IPS-18c (cell line): ENCODE data around the gene EGFLAM.

Experiments used
- H3K4me3 ChIP-seq: 2 replicates; pipeline ENCODE4 v1.7.0; 2013; ENCODE audit warnings: low read depth, mild to moderate bottlenecking, low read length, moderate library complexity; ENCODE audit not compliant: insufficient read depth
- H3K9me3 ChIP-seq: one replicate; pipeline ENCODE4 v1.6.1; 2013; ENCODE audit warnings: mild to moderate bottlenecking, low read length, moderate library complexity; ENCODE audit not compliant: control insufficient read depth, insufficient read depth

Gene EGFLAM

GRCh38 chr5:38346593-38346992 is 88.2 kb downstream of the EGFLAM start:
- no peaks in the 10 kb centered on the region for H3K9me3 ChIP-seq

GRCh38 chr5:38347040-38347763 is 88.8 kb downstream of the EGFLAM start:
- Histone ChIP-seq H3K9me3 (no peaks in the 10 kb centered on the region), H3K4me3 (no peak overlapping the region)

More at GRCh38 chr5:38346593-38346992, 88.2 kb downstream of the EGFLAM start:
- H3K4me3 ChIP-seq = no peak overlapping the region

- H3K4me3 ChIP-seq = no peak overlapping the region
Observed at GRCh38 chr5:38347896-38348295, 89.5 kb downstream of the EGFLAM start.

GRCh38 chr5:38360323-38361061 is 102.1 kb downstream of the EGFLAM start:
- Histone ChIP-seq H3K9me3 (no peaks in the 10 kb centered on the region), H3K4me3 (no peak overlapping the region)

More at GRCh38 chr5:38347896-38348295, 89.5 kb downstream of the EGFLAM start:
- H3K9me3 ChIP-seq = no peaks in the 10 kb centered on the region

- Histone ChIP-seq H3K9me3 (no peaks in the 10 kb centered on the region), H3K4me3 (no peak overlapping the region)
Observed at GRCh38 chr5:38362713-38363112, 104.4 kb downstream of the EGFLAM start.

GRCh38 chr5:38364825-38365224 is 106.5 kb downstream of the EGFLAM start:
- no peaks in the 10 kb centered on the region for H3K9me3 ChIP-seq
- no peak overlapping the region for H3K4me3 ChIP-seq

GRCh38 chr5:38367410-38367809 is 109.1 kb downstream of the EGFLAM start:
- Histone ChIP-seq H3K4me3 (no peak overlapping the region), H3K9me3 (no peaks in the 10 kb centered on the region)

- no peak overlapping the region for H3K4me3 ChIP-seq
- H3K9me3 ChIP-seq = no peaks in the 10 kb centered on the region
Observed at GRCh38 chr5:38367966-38368365, 109.6 kb downstream of the EGFLAM start.

GRCh38 chr5:38369692-38370091 is 111.3 kb downstream of the EGFLAM start:
- H3K9me3 ChIP-seq = no peaks in the 10 kb centered on the region
- H3K4me3 ChIP-seq = no peak overlapping the region

GRCh38 chr5:38370358-38371100 is 112.2 kb downstream of the EGFLAM start:
- H3K9me3 ChIP-seq = no peaks in the 10 kb centered on the region
- no peak overlapping the region for H3K4me3 ChIP-seq

- Histone ChIP-seq H3K4me3 (no peak overlapping the region), H3K9me3 (no peaks in the 10 kb centered on the region)
Observed at GRCh38 chr5:38371596-38371995, 113.2 kb downstream of the EGFLAM start.

GRCh38 chr5:38373743-38374142 is 115.4 kb downstream of the EGFLAM start:
- Histone ChIP-seq H3K4me3 (no peak overlapping the region), H3K9me3 (no peaks in the 10 kb centered on the region)

- H3K4me3 ChIP-seq = no peak overlapping the region
- H3K9me3 ChIP-seq = no peaks in the 10 kb centered on the region
Observed at GRCh38 chr5:38375423-38375822, 117.1 kb downstream of the EGFLAM start.

GRCh38 chr5:38376404-38376803 is 118.0 kb downstream of the EGFLAM start:
- Histone ChIP-seq H3K9me3 (no peaks in the 10 kb centered on the region), H3K4me3 (no peak overlapping the region)

GRCh38 chr5:38378579-38378978 is 120.2 kb downstream of the EGFLAM start:
- no peaks in the 10 kb centered on the region for H3K9me3 ChIP-seq
- H3K4me3 ChIP-seq = no peak overlapping the region

- Histone ChIP-seq H3K4me3 (no peak overlapping the region), H3K9me3 (no peaks in the 10 kb centered on the region)
Observed at GRCh38 chr5:38379350-38379937, 121.1 kb downstream of the EGFLAM start.

GRCh38 chr5:38380537-38380936 is 122.2 kb downstream of the EGFLAM start:
- H3K9me3 ChIP-seq = no peaks in the 10 kb centered on the region
- no peak overlapping the region for H3K4me3 ChIP-seq
